Panc1 (cell line): ENCODE measurements around the gene LATS1. TPM values are rescaled to one million over a fixed set of nuclear protein-coding genes. Genes with fewer than 3 reads are reported as not detected.

Experiments used
- ATAC-seq: fragments of 200-7000 bp; cut with Tn5 transposase; 2 replicates; pipeline ENCODE4 v1.9.1; 2020; ENCODE audit warnings: mild to moderate bottlenecking, moderate library complexity
- BruUV-seq: library from RNA; stranded (reverse); fragments of 400-500 nt; replicated peaks from 2 replicates; lab custom pipeline; 2021; lab: Mats Ljungman, UMichigan
- CTCF ChIA-PET: fragments of 300-600 bp; sonication (Branson Sonifier 250); formaldehyde crosslinking; loops from one replicate; lab custom pipeline; 2022; ENCODE audit warnings: antibody characterized with exemption; lab: Charles Lee
- POLR2A ChIA-PET: fragments of 300-600 bp; sonication (Branson Sonifier 250); formaldehyde crosslinking; loops from one replicate; lab custom pipeline; 2022; ENCODE audit warnings: antibody characterized with exemption; lab: Charles Lee
- DNase-seq: peaks from one replicate; pipeline ENCODE4 v3.0.0-alpha.2; 2010; ENCODE audit warnings: low read depth, low spot score
- H3K27ac ChIP-seq: 2 replicates; pipeline ENCODE4 v1.5.1; 2011; ENCODE audit warnings: mild to moderate bottlenecking, low read length, inconsistent platforms
- H3K27me3 ChIP-seq: fragments of 200-500 bp; sonication (Bioruptor generic); 2 replicates; pipeline ENCODE4 v1.6.0; 2014; ENCODE audit warnings: low read length, inconsistent platforms; ENCODE audit not compliant: control insufficient read depth, insufficient read depth
- H3K36me3 ChIP-seq: fragments of 200-500 bp; sonication (Bioruptor generic); 2 replicates; pipeline ENCODE4 v1.5.1; 2014; ENCODE audit warnings: inconsistent platforms, mild to moderate bottlenecking, low read length, moderate library complexity; ENCODE audit not compliant: control insufficient read depth, insufficient read depth
- H3K4me1 ChIP-seq: 2 replicates; pipeline ENCODE4 v1.5.1; 2011; ENCODE audit warnings: inconsistent platforms, mild to moderate bottlenecking, low read length, moderate library complexity; ENCODE audit not compliant: control insufficient read depth, insufficient read depth
- H3K4me3 ChIP-seq, 2 experiments: 2 replicates each; pipeline ENCODE4 v1.5.1; 2011 to 2012; ENCODE audit warnings: low read depth in 2 of 2, low read length in 2 of 2, mild to moderate bottlenecking in 2 of 2, inconsistent platforms in 1 of 2, moderate library complexity in 1 of 2
- H3K9me3 ChIP-seq: fragments of 200-500 bp; sonication (Bioruptor generic); 2 replicates; pipeline ENCODE4 v1.5.1; 2014; ENCODE audit warnings: low read depth, mild to moderate bottlenecking, inconsistent platforms, low read length, moderate library complexity; ENCODE audit not compliant: control insufficient read depth, insufficient read depth
- POLR2AphosphoS5 ChIP-seq: IDR thresholded peaks from 2 replicates; pipeline ENCODE4 v1.6.1; 2012; ENCODE audit warnings: mild to moderate bottlenecking, low read depth, low read length, moderate library complexity
- SIN3A ChIP-seq: IDR thresholded peaks from 2 replicates; pipeline ENCODE4 v1.6.1; 2012; ENCODE audit warnings: low read depth, mild to moderate bottlenecking, low read length, moderate library complexity, borderline replicate concordance; ENCODE audit not compliant: insufficient read depth
- TCF7L2 ChIP-seq: IDR thresholded peaks from 2 replicates; pipeline ENCODE4 v1.6.1; 2011; ENCODE audit warnings: mild to moderate bottlenecking, low read depth, low read length, inconsistent platforms
- in situ Hi-C: cut with HindIII; loops from 2 replicates; pipeline ENCODE4 v1.10.0; 2016; ENCODE audit warnings: low sequenced_read_pairs, low pct_unique_long_range_greater_than_20kb
- intact Hi-C: fragments of 100-400 bp; cut with micrococcal nuclease; formaldehyde crosslinking; loops from one replicate; pipeline ENCODE4 v1.10.0; 2022; ENCODE audit not compliant: unreplicated experiment
- total RNA-seq: library from RNA; stranded (reverse); gene quantifications from one replicate; pipeline ENCODE4 v1.2.1, GENCODE V29; 2021; ENCODE audit not compliant: unreplicated experiment
- TF ChIP-seq, protein P1 (sequence below), 2 experiments: IDR thresholded peaks; 2 replicates each; pipeline ENCODE4 v1.6.1; 2011 to 2012; ENCODE audit warnings: low read depth in 2 of 2, control low read depth in 1 of 2, low read length in 1 of 2, mild to moderate bottlenecking in 1 of 2, moderate library complexity in 1 of 2; ENCODE audit not compliant: insufficient read depth in 1 of 2
- TF ChIP-seq, protein P2 (sequence below): fragments of 450-650 bp; IDR thresholded peaks from 2 replicates; pipeline ENCODE4 v1.5.1; 2017; ENCODE audit warnings: mild to moderate bottlenecking

Gene LATS1
- total RNA-seq, 1 experiment from 2014 or later, result 36.0 TPM

DNA sequence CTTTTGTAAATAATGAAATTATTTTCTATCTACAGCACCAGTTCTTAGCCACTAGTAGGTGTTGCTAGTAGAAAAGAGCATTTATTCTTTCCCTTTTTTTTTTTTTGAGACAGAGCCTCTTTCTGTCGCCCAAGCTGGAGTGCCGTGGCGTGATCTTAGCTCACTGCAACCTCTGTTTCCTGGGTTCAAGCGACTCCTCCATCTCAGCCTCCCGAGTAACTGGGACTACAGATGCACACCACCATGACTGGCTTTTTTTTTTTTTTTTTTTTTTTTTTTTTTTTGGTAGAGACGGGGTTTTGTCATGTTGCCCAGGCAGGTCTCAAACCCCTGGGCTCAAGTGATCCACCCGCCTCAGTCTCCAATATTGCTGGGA is 38.3 kb upstream of the LATS1 start:
- ATAC-seq, result no peak
- H3K27ac ChIP-seq, result no peak overlapping the region
- peaks cover 10% of the 10 kb centered on the region; the same call in 1 of the 2 replicates for H3K4me1 ChIP-seq
- intact Hi-C loops, result no loop called here
- ChIA-PET CTCF (interaction anchor here (0.6 kb wide), 1 partner anchor 315 kb away, joined by 9 read pairs; no protein-coding TSS in a partner anchor), POLR2A (no interaction called here)
- no peaks in the 10 kb centered on the region for H3K36me3 ChIP-seq
- no peaks in the 10 kb centered on the region for H3K9me3 ChIP-seq
- no peak overlapping the region for H3K4me3 ChIP-seq
- no peak for DNase-seq
- TF ChIP-seq, protein P1, sequence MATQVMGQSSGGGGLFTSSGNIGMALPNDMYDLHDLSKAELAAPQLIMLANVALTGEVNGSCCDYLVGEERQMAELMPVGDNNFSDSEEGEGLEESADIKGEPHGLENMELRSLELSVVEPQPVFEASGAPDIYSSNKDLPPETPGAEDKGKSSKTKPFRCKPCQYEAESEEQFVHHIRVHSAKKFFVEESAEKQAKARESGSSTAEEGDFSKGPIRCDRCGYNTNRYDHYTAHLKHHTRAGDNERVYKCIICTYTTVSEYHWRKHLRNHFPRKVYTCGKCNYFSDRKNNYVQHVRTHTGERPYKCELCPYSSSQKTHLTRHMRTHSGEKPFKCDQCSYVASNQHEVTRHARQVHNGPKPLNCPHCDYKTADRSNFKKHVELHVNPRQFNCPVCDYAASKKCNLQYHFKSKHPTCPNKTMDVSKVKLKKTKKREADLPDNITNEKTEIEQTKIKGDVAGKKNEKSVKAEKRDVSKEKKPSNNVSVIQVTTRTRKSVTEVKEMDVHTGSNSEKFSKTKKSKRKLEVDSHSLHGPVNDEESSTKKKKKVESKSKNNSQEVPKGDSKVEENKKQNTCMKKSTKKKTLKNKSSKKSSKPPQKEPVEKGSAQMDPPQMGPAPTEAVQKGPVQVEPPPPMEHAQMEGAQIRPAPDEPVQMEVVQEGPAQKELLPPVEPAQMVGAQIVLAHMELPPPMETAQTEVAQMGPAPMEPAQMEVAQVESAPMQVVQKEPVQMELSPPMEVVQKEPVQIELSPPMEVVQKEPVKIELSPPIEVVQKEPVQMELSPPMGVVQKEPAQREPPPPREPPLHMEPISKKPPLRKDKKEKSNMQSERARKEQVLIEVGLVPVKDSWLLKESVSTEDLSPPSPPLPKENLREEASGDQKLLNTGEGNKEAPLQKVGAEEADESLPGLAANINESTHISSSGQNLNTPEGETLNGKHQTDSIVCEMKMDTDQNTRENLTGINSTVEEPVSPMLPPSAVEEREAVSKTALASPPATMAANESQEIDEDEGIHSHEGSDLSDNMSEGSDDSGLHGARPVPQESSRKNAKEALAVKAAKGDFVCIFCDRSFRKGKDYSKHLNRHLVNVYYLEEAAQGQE (IDR thresholded peaks at IDR 0.05; ENCODE audit: insufficient read depth in 1 of 2, low read depth in 2 of 2, low read length in 1 of 2), result no peak
- TF ChIP-seq SIN3A (no peak), TCF7L2 (no peak), POLR2AphosphoS5 (no peak)
- TF ChIP-seq, protein P2, sequence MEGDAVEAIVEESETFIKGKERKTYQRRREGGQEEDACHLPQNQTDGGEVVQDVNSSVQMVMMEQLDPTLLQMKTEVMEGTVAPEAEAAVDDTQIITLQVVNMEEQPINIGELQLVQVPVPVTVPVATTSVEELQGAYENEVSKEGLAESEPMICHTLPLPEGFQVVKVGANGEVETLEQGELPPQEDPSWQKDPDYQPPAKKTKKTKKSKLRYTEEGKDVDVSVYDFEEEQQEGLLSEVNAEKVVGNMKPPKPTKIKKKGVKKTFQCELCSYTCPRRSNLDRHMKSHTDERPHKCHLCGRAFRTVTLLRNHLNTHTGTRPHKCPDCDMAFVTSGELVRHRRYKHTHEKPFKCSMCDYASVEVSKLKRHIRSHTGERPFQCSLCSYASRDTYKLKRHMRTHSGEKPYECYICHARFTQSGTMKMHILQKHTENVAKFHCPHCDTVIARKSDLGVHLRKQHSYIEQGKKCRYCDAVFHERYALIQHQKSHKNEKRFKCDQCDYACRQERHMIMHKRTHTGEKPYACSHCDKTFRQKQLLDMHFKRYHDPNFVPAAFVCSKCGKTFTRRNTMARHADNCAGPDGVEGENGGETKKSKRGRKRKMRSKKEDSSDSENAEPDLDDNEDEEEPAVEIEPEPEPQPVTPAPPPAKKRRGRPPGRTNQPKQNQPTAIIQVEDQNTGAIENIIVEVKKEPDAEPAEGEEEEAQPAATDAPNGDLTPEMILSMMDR, result no peak
- no peaks in the 10 kb centered on the region for H3K27me3 ChIP-seq
- BruUV-seq, result no TSS peak
- in situ Hi-C loops, result no loop called here

DNA sequence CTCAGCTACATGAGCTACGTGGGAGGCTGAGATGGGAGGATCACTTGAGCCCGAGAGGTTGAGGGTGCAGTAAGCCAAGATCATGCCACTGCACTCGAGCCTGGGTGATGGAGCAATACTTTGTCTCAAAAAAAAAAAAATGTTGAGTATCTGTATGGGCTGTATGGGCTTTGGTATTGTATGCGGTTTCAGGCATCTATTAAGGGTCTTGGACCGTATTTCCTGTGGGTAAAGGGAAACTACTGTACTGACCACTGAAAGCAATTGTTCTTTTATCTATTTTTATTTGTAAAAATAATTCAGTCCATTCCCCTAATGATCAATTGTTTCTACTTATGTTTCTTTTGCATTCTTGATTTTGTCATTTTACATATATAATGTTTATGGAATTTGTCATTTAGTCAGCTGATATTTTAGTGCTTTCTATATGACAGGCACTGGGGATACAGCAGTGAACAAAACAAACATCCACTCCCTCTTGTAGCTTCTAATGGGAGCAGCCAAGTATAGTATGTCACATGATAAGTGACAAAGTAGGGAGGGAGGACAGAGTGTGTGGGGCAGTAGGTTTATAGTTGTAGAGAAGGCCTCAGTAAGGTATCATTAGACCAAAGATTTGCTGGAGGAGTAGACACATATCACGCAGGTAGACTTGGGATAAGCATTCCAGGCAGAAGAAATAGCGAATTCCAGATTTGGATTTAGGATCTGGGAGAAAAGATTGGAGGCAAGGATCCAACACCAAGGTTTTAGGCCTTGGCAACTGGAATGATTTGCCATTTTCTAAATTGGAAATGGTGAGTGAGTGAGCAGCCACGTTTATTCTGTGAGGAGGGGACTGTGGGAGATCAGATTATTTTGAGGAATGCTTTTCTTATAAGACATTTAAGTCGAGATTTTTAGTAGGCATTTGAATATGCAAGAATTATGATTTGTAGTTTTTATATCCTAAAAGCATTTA is 37.7 kb upstream of the LATS1 start:
- no TSS peak for BruUV-seq
- in situ Hi-C loops, result no loop called here
- Histone ChIP-seq H3K36me3 (no peaks in the 10 kb centered on the region; the same call in 1 of the 2 replicates), H3K27ac (no peak overlapping the region), H3K9me3 (no peaks in the 10 kb centered on the region), H3K4me3 (no peak overlapping the region), H3K27me3 (no peaks in the 10 kb centered on the region), H3K4me1 (peaks cover 10% of the 10 kb centered on the region; the same call in 1 of the 2 replicates)
- no peak for DNase-seq
- TF ChIP-seq, protein P1 (IDR thresholded peaks at IDR 0.05; ENCODE audit: insufficient read depth in 1 of 2, low read depth in 2 of 2, low read length in 1 of 2), result no peak
- TF ChIP-seq SIN3A (no peak), TCF7L2 (no peak), POLR2AphosphoS5 (no peak)
- TF ChIP-seq, protein P2, result no peak
- intact Hi-C loops, result no loop called here
- CTCF ChIA-PET, result interaction anchor here (0.6 kb wide), 1 partner anchor 316 kb away, joined by 9 read pairs; no protein-coding TSS in a partner anchor
- POLR2A ChIA-PET, result no interaction called here
- ATAC-seq, result peak; percentile 68
